HG02970 (cell line): ENCODE results near the gene OR2H2.

ENCODE experiments used
- ATAC-seq: cut with Tn5 transposase; IDR thresholded peaks from one replicate; pipeline ENCODE4 v1.9.1; 2021; ENCODE audit warnings: mild to moderate bottlenecking, moderate library complexity, moderate number of reproducible peaks; ENCODE audit not compliant: unreplicated experiment, low FRiP score

OR2H2 gene

GRCh38 chr6:29584821-29585220 lies at the start of gene OR2H2:
TSS of gene OR2H2 (plus strand) at chr6:29585121. CDS start at chr6:29587945, 2,824 bp downstream.
- ATAC-seq: no peak

DNA sequence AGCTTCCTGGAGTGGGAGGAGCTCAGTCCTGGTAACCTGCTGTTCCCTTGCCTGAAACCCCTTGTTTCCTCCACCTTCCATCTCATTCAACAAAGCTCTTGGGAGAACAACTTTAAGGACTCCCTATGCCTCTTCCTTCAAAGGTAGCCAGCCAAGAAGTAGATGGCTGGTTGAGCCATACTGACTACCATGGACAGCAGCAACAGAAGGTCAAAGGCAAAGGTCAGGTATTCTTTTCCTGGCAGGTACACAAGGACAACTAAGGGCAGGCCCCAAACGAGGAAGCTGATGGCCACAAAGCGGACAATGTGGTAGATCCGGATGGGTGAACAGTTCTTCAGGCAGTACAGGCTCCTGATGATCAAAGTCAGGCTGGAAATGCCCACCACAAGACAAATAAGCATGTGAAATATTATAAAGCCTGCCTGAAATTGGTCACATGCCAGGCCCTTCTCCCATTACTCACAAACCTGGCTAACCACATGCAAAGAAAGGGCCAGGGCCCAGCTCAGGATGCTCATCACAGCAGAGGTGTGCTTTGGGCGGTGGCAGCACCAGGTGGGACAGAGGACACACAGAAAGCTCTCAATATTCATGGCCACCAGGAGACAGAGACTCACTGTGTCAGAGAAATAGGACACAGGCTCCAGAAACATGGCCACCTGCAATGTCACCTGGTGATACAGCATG lies 47.1 kb upstream of the OR2H2 start:
- no peak for ATAC-seq

DNA sequence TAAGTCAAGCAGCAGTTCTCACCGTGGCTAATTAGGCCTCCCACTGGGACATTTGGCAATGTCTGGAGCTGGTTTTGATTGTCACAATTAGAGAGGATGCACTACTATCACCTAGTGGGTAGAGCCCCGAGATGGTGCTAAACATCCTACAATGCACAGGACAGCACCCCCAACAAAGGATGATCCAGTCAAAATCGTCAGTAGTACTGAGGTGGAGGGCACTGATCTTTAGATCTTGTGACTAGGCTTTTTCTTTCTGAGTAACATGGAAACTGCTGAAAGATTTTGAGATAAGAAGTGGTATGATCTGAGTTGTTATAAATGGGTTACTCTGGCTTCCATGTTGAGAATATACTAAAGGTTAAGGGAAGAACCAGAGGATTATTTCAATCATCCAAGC lies 37.3 kb upstream of the OR2H2 start:
- ATAC-seq: no peak

- no peak for ATAC-seq
Observed at GRCh38 chr6:29552512-29553051, 32.3 kb upstream of the OR2H2 start.

DNA sequence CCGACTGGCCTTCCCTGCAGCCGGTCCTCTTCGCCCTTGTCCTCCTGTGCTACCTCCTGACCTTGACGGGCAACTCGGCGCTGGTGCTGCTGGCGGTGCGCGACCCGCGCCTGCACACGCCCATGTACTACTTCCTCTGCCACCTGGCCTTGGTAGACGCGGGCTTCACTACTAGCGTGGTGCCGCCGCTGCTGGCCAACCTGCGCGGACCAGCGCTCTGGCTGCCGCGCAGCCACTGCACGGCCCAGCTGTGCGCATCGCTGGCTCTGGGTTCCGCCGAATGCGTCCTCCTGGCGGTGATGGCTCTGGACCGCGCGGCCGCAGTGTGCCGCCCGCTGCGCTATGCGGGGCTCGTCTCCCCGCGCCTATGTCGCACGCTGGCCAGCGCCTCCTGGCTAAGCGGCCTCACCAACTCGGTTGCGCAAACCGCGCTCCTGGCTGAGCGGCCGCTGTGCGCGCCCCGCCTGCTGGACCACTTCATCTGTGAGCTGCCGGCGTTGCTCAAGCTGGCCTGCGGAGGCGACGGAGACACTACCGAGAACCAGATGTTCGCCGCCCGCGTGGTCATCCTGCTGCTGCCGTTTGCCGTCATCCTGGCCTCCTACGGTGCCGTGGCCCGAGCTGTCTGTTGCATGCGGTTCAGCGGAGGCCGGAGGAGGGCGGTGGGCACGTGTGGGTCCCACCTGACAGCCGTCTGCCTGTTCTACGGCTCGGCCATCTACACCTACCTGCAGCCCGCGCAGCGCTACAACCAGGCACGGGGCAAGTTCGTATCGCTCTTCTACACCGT lies 31.5 kb upstream of the OR2H2 start:
- ATAC-seq: peak; percentile 54

DNA sequence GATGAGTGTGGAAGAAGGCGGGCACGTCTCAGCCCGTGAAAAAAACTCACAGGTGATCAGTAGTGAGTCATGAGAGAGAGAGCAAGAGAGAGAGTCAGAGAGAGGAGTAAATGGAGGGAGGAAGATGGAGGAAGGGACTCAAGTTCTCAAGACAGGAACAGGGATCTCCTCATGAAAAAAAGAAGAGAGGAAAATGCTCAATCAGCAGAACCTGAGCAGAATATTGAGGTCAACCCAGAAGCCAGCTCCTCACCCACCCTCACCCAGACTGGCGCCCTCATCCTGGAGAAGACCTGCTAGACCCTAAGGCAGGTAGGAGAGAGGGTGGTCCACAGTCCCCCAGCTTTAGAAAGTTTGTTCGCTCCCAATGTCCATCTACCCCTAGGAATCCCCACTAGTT lies 30.2 kb upstream of the OR2H2 start:
- ATAC-seq: no peak

GRCh38 chr6:29557320-29557719 lies 27.6 kb upstream of the OR2H2 start:
- ATAC-seq: no peak

- no peak for ATAC-seq
Observed at GRCh38 chr6:29558439-29559079, 26.4 kb upstream of the OR2H2 start.

GRCh38 chr6:29559524-29560287 lies 25.2 kb upstream of the OR2H2 start, which contains the start of gene UBD:
TSS of gene UBD (minus strand) at chr6:29559732. CDS start at chr6:29559701, 31 bp downstream.
- ATAC-seq: no peak

DNA sequence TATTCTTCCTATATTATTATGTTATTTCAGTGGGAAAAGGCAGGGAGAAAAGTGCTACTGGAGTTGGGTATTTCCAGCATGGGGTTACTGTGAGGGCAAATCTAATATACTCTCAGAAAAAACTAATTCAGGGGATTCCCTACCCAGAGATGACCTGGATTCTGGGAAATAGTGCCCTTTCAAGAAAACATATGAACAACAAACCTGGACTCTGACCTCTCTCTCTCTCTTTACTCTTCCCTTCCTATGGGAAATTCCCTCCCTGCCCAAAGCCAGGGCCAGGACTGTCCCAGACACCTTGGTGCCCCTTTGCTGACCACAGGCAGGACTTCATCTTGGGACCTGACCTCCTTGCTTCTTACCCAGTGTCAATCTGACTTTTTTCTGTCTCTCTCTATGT lies 23.8 kb upstream of the OR2H2 start:
- no peak for ATAC-seq

DNA sequence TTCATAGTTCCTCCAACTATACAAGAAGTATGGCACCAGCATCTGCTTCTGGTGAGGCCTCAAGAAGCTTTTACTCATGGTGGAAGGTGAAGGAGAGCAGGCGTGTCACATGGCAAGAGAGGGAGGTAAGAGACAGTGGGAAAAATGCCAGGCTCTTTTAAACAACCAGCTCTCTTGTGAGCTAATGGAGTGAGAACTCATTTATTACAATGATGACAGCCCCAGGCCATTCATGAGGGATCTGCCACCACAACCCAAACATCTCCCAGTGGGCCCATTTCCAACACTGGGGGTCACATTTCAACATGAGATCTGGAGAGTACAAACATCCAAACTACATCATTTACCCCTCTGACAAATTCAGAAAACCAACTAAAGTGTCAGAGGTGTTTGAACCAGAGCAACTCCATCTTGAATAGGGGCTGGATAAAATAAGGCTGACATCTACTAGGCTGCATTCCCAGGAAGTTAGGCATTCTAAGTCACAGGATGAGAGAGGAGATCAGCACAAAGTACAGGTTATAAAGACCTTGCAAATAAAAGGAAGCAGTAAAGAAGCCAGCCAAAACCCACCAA lies 23.2 kb upstream of the OR2H2 start:
- no peak for ATAC-seq

GRCh38 chr6:29563435-29563965 lies 21.4 kb upstream of the OR2H2 start:
- ATAC-seq: no peak

DNA sequence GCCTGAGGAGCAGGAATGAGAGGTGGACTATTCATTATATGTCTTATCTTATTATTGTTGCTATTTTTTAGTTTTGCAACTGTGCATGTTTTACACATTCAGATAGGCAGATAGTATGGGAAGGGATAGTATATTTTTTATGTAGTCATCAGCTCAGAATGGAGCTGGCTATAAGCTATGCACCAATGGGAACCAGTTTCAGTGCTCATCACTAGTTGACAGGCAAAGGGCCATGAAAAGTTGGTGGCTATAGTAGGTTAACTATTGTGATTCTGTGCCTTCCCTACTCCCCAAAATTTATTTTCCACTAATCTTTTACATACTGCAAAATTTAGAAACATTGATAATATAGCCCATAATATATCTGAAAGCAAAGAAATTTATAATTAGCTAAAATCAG lies 20.0 kb upstream of the OR2H2 start:
- no peak for ATAC-seq

- ATAC-seq: no peak
Observed at GRCh38 chr6:29566856-29567255, 18.1 kb upstream of the OR2H2 start.

DNA sequence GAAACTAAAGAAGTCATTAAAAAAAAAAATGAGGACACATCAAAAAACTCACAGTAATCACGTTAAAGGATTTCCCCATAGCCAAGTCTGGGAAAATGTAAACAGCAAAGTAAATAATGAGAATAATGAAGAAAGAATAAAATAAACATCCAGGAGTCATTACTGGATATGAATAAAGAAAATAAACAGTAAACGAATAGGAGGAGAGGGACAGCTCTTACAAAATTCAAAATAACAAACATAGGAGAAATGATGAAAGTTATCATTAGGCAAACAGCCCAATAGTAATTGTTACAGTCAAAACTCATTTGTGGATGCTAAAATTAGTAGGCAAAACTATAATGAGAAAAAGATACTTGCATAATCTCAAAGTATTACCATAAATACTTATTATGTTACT lies 17.4 kb upstream of the OR2H2 start:
- no peak for ATAC-seq

DNA sequence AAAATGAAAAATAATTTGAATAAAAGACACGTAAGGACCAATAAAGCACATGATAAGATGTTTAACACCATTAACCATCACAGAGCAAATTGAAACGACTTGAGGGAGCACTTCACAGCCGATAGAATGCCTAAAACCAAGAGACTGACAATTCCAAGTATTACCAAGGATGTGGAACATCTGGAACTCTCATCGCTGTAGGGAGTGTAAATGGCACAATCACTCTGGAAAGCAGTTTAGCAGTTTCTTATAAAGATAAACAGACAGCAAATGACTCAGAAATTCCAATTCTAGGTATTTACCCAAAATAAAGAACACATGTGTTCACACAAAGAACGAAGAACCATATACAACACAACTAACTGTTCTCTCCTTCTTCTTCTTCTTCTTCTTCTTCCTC lies 16.9 kb upstream of the OR2H2 start:
- no peak for ATAC-seq

DNA sequence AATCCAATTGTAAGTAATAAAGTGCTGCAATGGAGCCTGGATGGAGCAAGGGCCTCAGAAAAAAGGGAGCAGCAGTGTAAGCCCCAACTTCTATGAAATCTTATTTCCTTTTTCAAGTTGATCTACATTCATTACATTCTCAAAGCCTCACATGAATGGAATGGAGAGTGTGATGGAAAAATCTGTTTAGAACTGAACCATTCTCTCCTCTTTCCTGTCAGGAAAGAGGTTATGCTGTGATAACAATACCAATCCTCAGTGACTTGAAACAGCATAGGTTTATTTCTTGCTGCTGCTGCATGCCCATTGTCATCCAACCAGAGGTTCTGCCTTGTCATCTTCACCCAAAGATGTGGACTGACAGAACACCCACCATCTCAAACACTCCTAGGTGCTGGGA lies 8.9 kb upstream of the OR2H2 start:
- ATAC-seq: no peak

DNA sequence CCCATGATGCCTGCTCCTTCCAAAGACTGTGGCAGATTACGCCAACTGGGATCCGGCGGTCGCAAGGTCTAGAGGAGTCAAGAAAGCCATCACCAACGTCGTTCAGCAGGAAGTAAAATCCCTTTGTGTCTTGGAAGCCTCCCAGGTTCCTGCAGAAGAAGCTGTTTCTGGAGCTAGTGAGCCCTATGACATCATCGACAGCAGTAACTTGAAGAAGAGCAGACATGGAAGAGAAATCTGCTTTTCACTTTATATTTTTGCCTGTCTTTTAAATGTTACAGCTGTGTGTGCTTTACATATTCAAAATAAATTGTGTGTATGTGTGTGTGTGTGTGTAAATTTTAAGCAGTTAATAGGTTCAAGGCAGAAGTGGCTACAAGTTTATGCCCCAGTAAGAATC lies 7.4 kb upstream of the OR2H2 start:
- ATAC-seq: no peak

DNA sequence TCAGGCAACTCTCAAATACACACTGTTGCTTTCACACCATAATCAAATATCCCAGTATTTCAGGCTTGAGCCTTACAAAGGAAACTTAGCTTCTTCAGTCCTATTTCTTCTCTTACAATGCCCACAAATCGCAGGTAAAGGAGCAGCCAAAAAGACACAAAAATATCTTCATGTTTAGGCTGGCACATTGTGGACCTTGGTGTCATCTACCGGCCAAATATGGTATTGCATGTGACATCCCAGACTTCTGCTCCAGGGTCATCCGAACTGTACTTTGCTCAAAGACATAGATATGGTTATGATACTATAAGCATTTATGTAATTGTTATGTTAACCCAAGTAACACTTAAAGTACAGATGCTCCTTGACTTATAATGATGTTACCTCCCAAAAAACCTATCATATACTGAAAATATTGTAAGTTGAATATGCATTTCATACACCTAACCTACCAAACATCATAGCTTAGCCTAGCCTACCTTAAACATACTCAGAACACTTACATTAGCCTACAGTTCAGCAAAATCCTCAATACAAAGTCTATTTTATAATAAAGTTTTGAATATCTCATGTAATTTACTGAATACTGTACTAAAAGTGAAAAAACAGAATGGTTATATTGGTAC lies 4.6 kb downstream of the OR2H2 start:
- ATAC-seq: no peak
